DND-41 (cell line): ENCODE measurements around the gene SNPH.

Experiments used
- CTCF ChIP-seq: IDR thresholded peaks from 2 replicates; pipeline ENCODE4 v1.5.1; 2012; ENCODE audit warnings: borderline replicate concordance, low read length, moderate library complexity, mild to moderate bottlenecking; ENCODE audit not compliant: poor library complexity, severe bottlenecking; ENCODE audit errors: extremely low read depth
- EZH2 ChIP-seq: IDR thresholded peaks from 3 replicates; pipeline ENCODE4 v1.6.1; 2012; ENCODE audit warnings: borderline replicate concordance, low read depth, mild to moderate bottlenecking, moderate library complexity, low read length, inconsistent platforms; ENCODE audit not compliant: severe bottlenecking

GRCh38 chr20:1346315-1346969, 80.3 kb downstream of the SNPH start:
- TF ChIP-seq CTCF = no peak
- no peak for TF ChIP-seq EZH2
